Panc1 (cell line): Measurements from ENCODE around the gene BMX. TPM values are rescaled to one million over a fixed set of nuclear protein-coding genes. Genes with fewer than 3 reads are reported as not detected.

Source experiments
- ATAC-seq: fragments of 200-7000 bp; cut with Tn5 transposase; 2 replicates; pipeline ENCODE4 v1.9.1; 2020; ENCODE audit warnings: mild to moderate bottlenecking, moderate library complexity
- BruUV-seq: library from RNA; stranded (reverse); fragments of 400-500 nt; replicated peaks from 2 replicates; lab custom pipeline; 2021; lab: Mats Ljungman, UMichigan
- CTCF ChIA-PET: fragments of 300-600 bp; sonication (Branson Sonifier 250); formaldehyde crosslinking; loops from one replicate; lab custom pipeline; 2022; ENCODE audit warnings: antibody characterized with exemption; lab: Charles Lee
- POLR2A ChIA-PET: fragments of 300-600 bp; sonication (Branson Sonifier 250); formaldehyde crosslinking; loops from one replicate; lab custom pipeline; 2022; ENCODE audit warnings: antibody characterized with exemption; lab: Charles Lee
- DNase-seq: peaks from one replicate; pipeline ENCODE4 v3.0.0-alpha.2; 2010; ENCODE audit warnings: low read depth, low spot score
- H3K27ac ChIP-seq: 2 replicates; pipeline ENCODE4 v1.5.1; 2011; ENCODE audit warnings: mild to moderate bottlenecking, low read length, inconsistent platforms
- H3K27me3 ChIP-seq: fragments of 200-500 bp; sonication (Bioruptor generic); 2 replicates; pipeline ENCODE4 v1.6.0; 2014; ENCODE audit warnings: low read length, inconsistent platforms; ENCODE audit not compliant: control insufficient read depth, insufficient read depth
- H3K36me3 ChIP-seq: fragments of 200-500 bp; sonication (Bioruptor generic); 2 replicates; pipeline ENCODE4 v1.5.1; 2014; ENCODE audit warnings: inconsistent platforms, mild to moderate bottlenecking, low read length, moderate library complexity; ENCODE audit not compliant: control insufficient read depth, insufficient read depth
- H3K4me1 ChIP-seq: 2 replicates; pipeline ENCODE4 v1.5.1; 2011; ENCODE audit warnings: inconsistent platforms, mild to moderate bottlenecking, low read length, moderate library complexity; ENCODE audit not compliant: control insufficient read depth, insufficient read depth
- H3K4me3 ChIP-seq, 2 experiments: 2 replicates each; pipeline ENCODE4 v1.5.1; 2011 to 2012; ENCODE audit warnings: low read depth in 2 of 2, low read length in 2 of 2, mild to moderate bottlenecking in 2 of 2, inconsistent platforms in 1 of 2, moderate library complexity in 1 of 2
- H3K9me3 ChIP-seq: fragments of 200-500 bp; sonication (Bioruptor generic); 2 replicates; pipeline ENCODE4 v1.5.1; 2014; ENCODE audit warnings: low read depth, mild to moderate bottlenecking, inconsistent platforms, low read length, moderate library complexity; ENCODE audit not compliant: control insufficient read depth, insufficient read depth
- CTCF ChIP-seq: fragments of 450-650 bp; IDR thresholded peaks from 2 replicates; pipeline ENCODE4 v1.5.1; 2017; ENCODE audit warnings: mild to moderate bottlenecking
- REST ChIP-seq, 2 experiments: IDR thresholded peaks; 2 replicates each; pipeline ENCODE4 v1.6.1; 2011 to 2012; ENCODE audit warnings: low read depth in 2 of 2, control low read depth in 1 of 2, low read length in 1 of 2, mild to moderate bottlenecking in 1 of 2, moderate library complexity in 1 of 2; ENCODE audit not compliant: insufficient read depth in 1 of 2
- SIN3A ChIP-seq: IDR thresholded peaks from 2 replicates; pipeline ENCODE4 v1.6.1; 2012; ENCODE audit warnings: low read depth, mild to moderate bottlenecking, low read length, moderate library complexity, borderline replicate concordance; ENCODE audit not compliant: insufficient read depth
- TCF7L2 ChIP-seq: IDR thresholded peaks from 2 replicates; pipeline ENCODE4 v1.6.1; 2011; ENCODE audit warnings: mild to moderate bottlenecking, low read depth, low read length, inconsistent platforms
- in situ Hi-C: cut with HindIII; loops from 2 replicates; pipeline ENCODE4 v1.10.0; 2016; ENCODE audit warnings: low sequenced_read_pairs, low pct_unique_long_range_greater_than_20kb
- intact Hi-C: fragments of 100-400 bp; cut with micrococcal nuclease; formaldehyde crosslinking; loops from one replicate; pipeline ENCODE4 v1.10.0; 2022; ENCODE audit not compliant: unreplicated experiment
- total RNA-seq: library from RNA; stranded (reverse); gene quantifications from one replicate; pipeline ENCODE4 v1.2.1, GENCODE V29; 2021; ENCODE audit not compliant: unreplicated experiment

Gene BMX
- total RNA-seq, 1 experiment from 2014 or later = not detected

- CTCF ChIA-PET = no interaction called here
These were observed 66.7 kb downstream of the BMX start for GRCh38 chrX:15567267-15567666.

GRCh38 chrX:15567886-15568616, 67.4 kb downstream of the BMX start:
- CTCF ChIA-PET = interaction anchor here (0.6 kb wide), 1 partner anchor 287 kb away, joined by 6 read pairs; no protein-coding TSS in a partner anchor
- Histone ChIP-seq H3K9me3 (no peaks in the 10 kb centered on the region), H3K4me3 (no peak overlapping the region), H3K36me3 (no peaks in the 10 kb centered on the region), H3K27me3 (no peaks in the 10 kb centered on the region), H3K4me1 (no peaks in the 10 kb centered on the region), H3K27ac (no peak overlapping the region)
- in situ Hi-C loops = no loop called here
- intact Hi-C loops = loop anchor here (10.0 kb wide), 1 partner anchor 223 kb away; no protein-coding TSS in a partner anchor
- BruUV-seq = no TSS peak
- DNase-seq (no peak), ATAC-seq (no peak)
- TF ChIP-seq REST (IDR thresholded peaks at IDR 0.05; ENCODE audit: insufficient read depth in 1 of 2, low read depth in 2 of 2, low read length in 1 of 2) = no peak
- peak; percentile 45; the same call in 1 of the 2 replicates for TF ChIP-seq CTCF
- POLR2A ChIA-PET = no interaction called here

More at GRCh38 chrX:15567267-15567666, 66.7 kb downstream of the BMX start:
- intact Hi-C loops (loop anchor here (10.0 kb wide), 1 partner anchor 222 kb away; no protein-coding TSS in a partner anchor), in situ Hi-C loops (no loop called here)
- Histone ChIP-seq H3K9me3 (no peaks in the 10 kb centered on the region), H3K36me3 (no peaks in the 10 kb centered on the region), H3K27ac (no peak overlapping the region), H3K4me1 (no peaks in the 10 kb centered on the region), H3K4me3 (no peak overlapping the region), H3K27me3 (no peaks in the 10 kb centered on the region)
- BruUV-seq = no TSS peak
- DNase-seq = no peak
- POLR2A ChIA-PET = no interaction called here
- no peak for ATAC-seq
- TF ChIP-seq SIN3A = no peak
- no peak for TF ChIP-seq CTCF
- TF ChIP-seq TCF7L2 = no peak
